ENCODE results near the gene TPGS2.
"Not testable (repeated sequence)": the region's sequence is repeated elsewhere in the genome, so short reads cannot be mapped to it uniquely, and the experiment has no call there.

TPGS2 gene, protein sequence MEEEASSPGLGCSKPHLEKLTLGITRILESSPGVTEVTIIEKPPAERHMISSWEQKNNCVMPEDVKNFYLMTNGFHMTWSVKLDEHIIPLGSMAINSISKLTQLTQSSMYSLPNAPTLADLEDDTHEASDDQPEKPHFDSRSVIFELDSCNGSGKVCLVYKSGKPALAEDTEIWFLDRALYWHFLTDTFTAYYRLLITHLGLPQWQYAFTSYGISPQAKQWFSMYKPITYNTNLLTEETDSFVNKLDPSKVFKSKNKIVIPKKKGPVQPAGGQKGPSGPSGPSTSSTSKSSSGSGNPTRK

GRCh38 chr18:36828630-36829361 is at the start of gene TPGS2, which contains the start of gene KIAA1328:
Gene TPGS2, minus strand, starts transcription at chr18:36829002. Its CDS starts 235 bp downstream, at chr18:36828767.
Gene KIAA1328, plus strand, starts transcription at chr18:36829127. Its CDS starts 12 bp downstream, at chr18:36829139.
- peak; percentile 81 for DNase-seq

DNA sequence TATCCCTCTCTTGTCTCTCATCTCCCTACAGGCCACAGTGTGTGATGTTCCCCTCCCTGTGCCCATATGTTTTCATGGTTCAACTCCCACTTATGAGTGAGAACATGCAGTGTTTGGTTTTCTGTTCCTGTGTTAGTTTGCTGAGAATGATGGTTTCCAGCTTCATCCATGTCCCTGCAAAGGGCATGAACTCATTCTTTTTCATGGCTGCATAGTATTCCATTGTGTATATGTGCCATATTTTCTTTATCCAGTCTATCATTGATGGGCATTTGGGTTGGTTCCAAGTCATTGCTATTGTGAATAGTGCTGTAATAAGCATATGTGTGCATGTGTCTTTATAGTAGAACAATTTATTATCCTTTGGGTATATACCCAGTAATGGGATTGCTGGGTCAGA is 45.0 kb upstream of the TPGS2 start:
- DNase-seq: not testable (repeated sequence)

- DNase-seq: no peak
These were observed 43.5 kb upstream of the TPGS2 start for GRCh38 chr18:36872329-36872728.

- DNase-seq: no peak
These were observed 43.0 kb upstream of the TPGS2 start for GRCh38 chr18:36871801-36872200.

GRCh38 chr18:36867056-36867455 is 38.3 kb upstream of the TPGS2 start:
- DNase-seq: no peak

- no peak for DNase-seq
These were observed 33.4 kb upstream of the TPGS2 start for GRCh38 chr18:36862182-36862581.

GRCh38 chr18:36856815-36857214 is 28.0 kb upstream of the TPGS2 start:
- no peak for DNase-seq

DNA sequence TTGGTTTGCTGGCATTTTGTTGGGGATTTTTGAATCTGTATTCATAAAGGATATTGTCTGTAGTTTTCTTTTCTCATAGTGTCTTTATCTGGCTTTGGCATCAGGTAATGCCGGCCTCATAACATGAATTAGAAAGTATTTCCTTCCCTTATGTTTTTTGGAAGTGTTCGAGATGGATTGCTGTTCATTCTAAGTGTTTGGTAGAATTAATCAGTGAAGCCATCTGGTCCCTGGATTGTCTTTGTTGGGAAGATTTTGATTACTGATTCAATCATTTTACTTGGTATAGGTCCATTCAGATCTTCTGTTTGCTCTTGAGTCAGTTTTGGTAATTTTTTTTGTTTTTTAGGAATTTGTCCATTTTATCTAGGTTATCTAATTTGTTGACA is 22.4 kb upstream of the TPGS2 start:
- no peak for DNase-seq

GRCh38 chr18:36850527-36851201 is 21.9 kb upstream of the TPGS2 start:
- no peak for DNase-seq

DNA sequence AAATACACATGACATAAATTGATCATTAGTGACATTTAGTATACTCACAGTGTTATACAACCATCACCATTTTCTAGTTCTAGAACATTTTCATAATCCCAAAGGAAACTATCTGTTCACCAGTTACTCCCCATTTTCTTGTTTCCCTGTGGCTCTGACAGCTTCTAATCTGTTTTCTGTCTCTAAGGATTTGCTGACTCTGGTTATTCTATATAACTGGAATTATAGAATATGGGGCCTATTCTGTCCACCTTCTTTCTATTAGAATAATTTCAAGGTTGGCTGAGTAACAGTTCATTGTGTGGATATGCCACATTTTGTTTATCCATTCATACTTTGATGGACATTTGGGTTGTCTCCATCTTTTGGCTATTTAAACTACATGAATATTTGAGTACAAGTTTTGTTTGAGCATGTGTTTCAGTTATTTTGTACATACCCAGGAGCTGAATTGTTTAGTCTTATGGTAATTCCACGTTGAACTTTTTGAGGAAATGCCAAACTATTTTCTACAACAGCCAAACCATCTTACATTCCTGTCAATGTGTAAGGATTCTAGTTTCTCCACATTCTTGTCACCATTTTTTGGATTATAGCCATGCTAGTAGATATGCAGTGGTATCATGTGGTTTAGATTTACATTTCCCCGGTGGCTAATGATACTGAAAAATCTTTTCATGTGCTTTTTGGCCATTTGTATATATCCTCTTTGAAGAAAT is 20.6 kb upstream of the TPGS2 start:
- peak; percentile 2 for DNase-seq

DNA sequence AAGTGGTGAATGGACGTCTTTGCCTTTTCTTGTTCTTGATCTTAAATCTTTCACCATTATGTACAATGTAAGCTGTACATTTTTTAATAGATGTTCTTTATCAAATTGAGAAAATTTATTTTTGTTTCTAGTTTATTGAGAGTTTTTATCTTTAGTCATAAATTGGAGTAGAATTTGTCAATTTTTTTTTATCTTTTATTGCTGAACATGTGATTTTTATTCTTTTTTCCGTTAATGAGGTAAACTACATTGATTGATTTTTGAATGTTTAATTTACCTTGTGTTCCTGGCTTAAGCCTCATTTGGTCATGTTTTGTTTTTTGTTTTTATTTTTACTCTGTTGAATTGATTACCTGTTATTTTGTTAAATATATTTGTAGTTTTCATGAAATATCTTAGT is 19.8 kb upstream of the TPGS2 start:
- no peak for DNase-seq

DNA sequence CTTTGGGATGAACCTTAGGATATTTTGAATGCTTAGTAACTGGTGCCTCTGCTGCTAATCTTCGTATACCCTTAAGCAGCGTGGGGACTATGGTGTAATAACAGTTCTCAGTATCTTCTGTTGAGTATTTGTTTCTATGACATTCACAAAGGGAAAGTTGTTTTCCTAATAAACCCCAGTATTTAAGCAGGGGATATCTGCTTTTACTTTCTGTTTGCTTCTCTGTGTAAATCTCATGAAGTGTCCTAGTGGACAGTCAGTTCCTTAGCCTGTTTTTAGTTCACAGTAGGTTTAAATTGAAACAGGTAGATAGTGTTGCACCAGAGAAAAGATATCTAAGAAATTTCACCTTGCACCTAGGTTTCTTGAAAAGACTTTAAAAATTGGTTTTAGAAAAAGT is 15.0 kb upstream of the TPGS2 start:
- no peak for DNase-seq

- DNase-seq: no peak
These were observed 14.4 kb upstream of the TPGS2 start for GRCh38 chr18:36843199-36843598.

- DNase-seq: no peak
These were observed 11.0 kb upstream of the TPGS2 start for GRCh38 chr18:36839835-36840234.

- DNase-seq: no peak
These were observed 7.1 kb upstream of the TPGS2 start for GRCh38 chr18:36835927-36836326.

GRCh38 chr18:36833120-36833519 is 4.3 kb upstream of the TPGS2 start:
- no peak for DNase-seq

DNA sequence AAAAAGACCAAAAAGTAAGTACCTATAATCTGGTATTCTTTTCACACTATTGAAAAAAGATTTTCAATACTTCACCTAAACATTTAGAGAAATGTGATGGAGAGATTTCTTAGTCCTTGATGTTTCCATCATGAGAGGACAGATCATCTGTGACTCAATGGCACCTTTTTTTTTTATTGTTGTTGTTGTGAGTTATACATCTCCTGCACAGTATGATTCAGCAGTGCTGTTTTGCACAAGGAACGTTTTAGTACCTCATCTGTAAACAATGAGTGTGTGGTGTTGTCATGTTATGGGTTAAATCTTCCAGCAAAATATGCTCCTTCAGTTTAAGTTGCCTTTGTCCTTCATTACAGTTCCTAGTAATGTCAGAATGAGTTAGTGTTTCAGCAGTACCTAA is 2.3 kb upstream of the TPGS2 start:
- DNase-seq: no peak

- DNase-seq: no peak
These were observed 1.3 kb upstream of the TPGS2 start for GRCh38 chr18:36830158-36830495.

GRCh38 chr18:36829362-36830157 is 758 bp upstream of the TPGS2 start:
- DNase-seq: no peak

- no peak for DNase-seq
These were observed 609 bp downstream of the TPGS2 start for GRCh38 chr18:36828157-36828629.

GRCh38 chr18:36826556-36826955 is 2.2 kb downstream of the TPGS2 start:
- no peak for DNase-seq

DNA sequence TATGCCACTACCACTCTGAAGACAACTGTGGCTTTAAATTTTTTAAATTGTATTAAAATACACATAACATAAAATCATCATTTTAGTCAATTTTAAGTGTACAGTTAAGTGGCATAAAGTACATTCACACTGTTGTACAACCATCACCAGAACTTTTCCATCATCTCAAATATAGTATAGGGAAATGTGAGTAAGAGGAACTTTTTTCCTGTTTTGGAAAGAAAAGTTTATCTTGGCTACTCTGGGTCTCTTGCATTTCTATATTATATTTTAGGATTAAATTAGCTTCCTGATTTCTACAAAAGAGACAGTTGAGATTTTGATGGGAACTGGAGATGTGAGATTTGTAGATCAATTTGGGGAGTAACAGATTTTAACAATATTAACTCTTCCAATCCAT is 3.3 kb downstream of the TPGS2 start:
- no peak for DNase-seq

All from NCI-H1048 (cell line).